A549 (cell line): ENCODE results near the gene TMEM255A. TPM values are rescaled to one million over a fixed set of nuclear protein-coding genes. Genes with fewer than 3 reads are reported as not detected.

ENCODE experiments used
- ATAC-seq, 2 experiments: fragments of 200-7000 bp in 1 of 2; fragments of >200 bp in 1 of 2; cut with Nextera tagmentation in 1 of 2; cut with Tn5 transposase in 1 of 2; 3 replicates each; pipeline versions ENCODE4 v1.8.0 to v1.9.1; 2018 to 2020; ENCODE audit warnings: mild to moderate bottlenecking in 1 of 2, moderate library complexity in 1 of 2
- CTCF ChIA-PET: fragments of 300-600 bp; sonication (Branson Sonifier 250); formaldehyde crosslinking; extraction: SDS; loops from one replicate; lab custom pipeline; 2021; ENCODE audit warnings: antibody characterized with exemption, inconsistent platforms; lab: Yijun Ruan, JAX
- POLR2A ChIA-PET: fragments of 350-600 bp; formaldehyde crosslinking; extraction: SDS; loops from one replicate; lab custom pipeline; 2021; ENCODE audit warnings: antibody characterized with exemption, inconsistent platforms; lab: Yijun Ruan, JAX
- DNase-seq, 2 experiments: peaks; one replicate each; pipeline versions ENCODE4 v3.0.0 to v3.0.0-alpha.2; 2011 to 2016; ENCODE audit warnings: low read depth in 1 of 2, low spot score in 1 of 2
- FAIRE-seq: peaks from 2 replicates; lab custom pipeline; 2011; peaks lifted over from hg19 to GRCh38; lab: Jason Lieb, UNC
- H3K27ac ChIP-seq, 2 experiments: fragments of >200 bp; sonication (Bioruptor Twin); formaldehyde crosslinking; 3 replicates each; pipeline ENCODE4 v1.5.1; 2016 to 2017
- H3K4me1 ChIP-seq: fragments of >200 bp; sonication (Bioruptor Twin); formaldehyde crosslinking; 3 replicates; pipeline ENCODE4 v1.6.1; 2016
- H3K4me2 ChIP-seq: fragments of >200 bp; sonication (Bioruptor Twin); formaldehyde crosslinking; 3 replicates; pipeline ENCODE4 v1.6.1; 2016
- H3K4me3 ChIP-seq: fragments of >200 bp; sonication (Bioruptor Twin); formaldehyde crosslinking; 3 replicates; pipeline ENCODE4 v1.5.1; 2016
- H3K9me3 ChIP-seq: fragments of >200 bp; sonication (Bioruptor Twin); formaldehyde crosslinking; 3 replicates; pipeline ENCODE4 v1.6.1; 2016
- CBX8 ChIP-seq: fragments of 200-600 bp; sonication (generic); IDR thresholded peaks from 2 replicates; pipeline ENCODE4 v1.6.1; 2016
- CEBPB ChIP-seq, 2 experiments: fragments of >200 bp in 1 of 2; sonication (Bioruptor Twin) in 1 of 2; formaldehyde crosslinking in 1 of 2; IDR thresholded peaks; 2 replicates each; pipeline ENCODE4 v1.6.1; 2012 to 2016
- CHD4 ChIP-seq: fragments of 200-600 bp; sonication (generic); IDR thresholded peaks from 2 replicates; pipeline ENCODE4 v1.6.1; 2016; ENCODE audit warnings: antibody characterized with exemption, mild to moderate bottlenecking, borderline replicate concordance
- EP300 ChIP-seq, 2 experiments: fragments of >200 bp; sonication (Bioruptor Twin); formaldehyde crosslinking; IDR thresholded peaks; 2 replicates in 1 of 2; 3 replicates in 1 of 2; pipeline ENCODE4 v1.6.1; 2016 to 2017
- FOSB ChIP-seq: fragments of 250-450 bp; sonication (Bioruptor Pico); IDR thresholded peaks from 2 replicates; pipeline ENCODE4 v1.5.0; 2020; ENCODE audit warnings: mild to moderate bottlenecking, moderate library complexity
- FOSL2 ChIP-seq, 2 experiments: fragments of 450-650 bp in 1 of 2; fragments of >200 bp in 1 of 2; sonication (Bioruptor Twin) in 1 of 2; formaldehyde crosslinking; IDR thresholded peaks; 2 replicates each; pipeline versions ENCODE4 v1.5.0 to v1.6.1; 2016 to 2020; ENCODE audit warnings: mild to moderate bottlenecking in 1 of 2, moderate library complexity in 1 of 2
- FOXS1 ChIP-seq: fragments of 250-450 bp; sonication (Bioruptor Pico); IDR thresholded peaks from 2 replicates; pipeline ENCODE4 v1.5.0; 2020; ENCODE audit warnings: mild to moderate bottlenecking, moderate library complexity
- HEYL ChIP-seq: fragments of 250-450 bp; sonication (Bioruptor Pico); IDR thresholded peaks from 2 replicates; pipeline ENCODE4 v1.8.0; 2021; ENCODE audit warnings: mild to moderate bottlenecking, moderate library complexity
- HOXB13 ChIP-seq: fragments of 250-450 bp; sonication (Bioruptor Pico); IDR thresholded peaks from 2 replicates; pipeline ENCODE4 v1.5.0; 2020; ENCODE audit warnings: low read depth, mild to moderate bottlenecking, moderate library complexity
- JUN ChIP-seq, 2 experiments: fragments of >200 bp; sonication (Bioruptor Twin); formaldehyde crosslinking; IDR thresholded peaks; 2 replicates in 1 of 2; 3 replicates in 1 of 2; pipeline ENCODE4 v1.6.1; 2016 to 2017
- JUNB ChIP-seq: fragments of >200 bp; sonication (Bioruptor Twin); formaldehyde crosslinking; IDR thresholded peaks from 2 replicates; pipeline ENCODE4 v1.6.1; 2016
- KDM1A ChIP-seq: fragments of 200-600 bp; sonication (generic); IDR thresholded peaks from 2 replicates; pipeline ENCODE4 v1.6.1; 2016; ENCODE audit warnings: low read depth, mild to moderate bottlenecking
- MAX ChIP-seq: IDR thresholded peaks from 2 replicates; pipeline ENCODE4 v1.6.1; 2012
- MYC ChIP-seq: IDR thresholded peaks from 2 replicates; pipeline ENCODE4 v1.6.1; 2012; ENCODE audit warnings: mild to moderate bottlenecking, inconsistent platforms, low read length, improper control_type of control experiment, borderline replicate concordance
- RAD21 ChIP-seq, 2 experiments: fragments of >200 bp in 1 of 2; sonication (Bioruptor Twin) in 1 of 2; formaldehyde crosslinking in 1 of 2; IDR thresholded peaks in 1 of 2; conservative IDR thresholded peaks in 1 of 2; 2 replicates in 1 of 2; 3 replicates in 1 of 2; pipeline ENCODE4 v1.6.1; 2012 to 2018; ENCODE audit warnings: inconsistent platforms in 1 of 2
- RCOR1 ChIP-seq: fragments of 150-350 bp; IDR thresholded peaks from 2 replicates; pipeline ENCODE4 v1.6.1; 2014; ENCODE audit warnings: antibody characterized with exemption, low read length, low read depth
- RNF2 ChIP-seq: fragments of 200-600 bp; sonication (generic); IDR thresholded peaks from 2 replicates; pipeline ENCODE4 v1.6.1; 2016; ENCODE audit warnings: low read depth, mild to moderate bottlenecking, antibody characterized with exemption, moderate library complexity, borderline replicate concordance
- TFCP2L1 ChIP-seq: fragments of 250-450 bp; sonication (Bioruptor Pico); IDR thresholded peaks from 2 replicates; pipeline ENCODE4 v1.5.0; 2021; ENCODE audit warnings: mild to moderate bottlenecking
- ZSCAN20 ChIP-seq: fragments of 250-450 bp; sonication (Bioruptor Pico); IDR thresholded peaks from 2 replicates; pipeline ENCODE4 v1.8.0; 2022; ENCODE audit warnings: mild to moderate bottlenecking, moderate library complexity
- WGBS: methylation state at CpG from one replicate; pipeline ENCODE4 v1.1.6; 2017; ENCODE audit errors: missing lambda C conversion rate; 5-methylcytosine and 5-hydroxymethylcytosine counted together
- polyA plus RNA-seq, 4 experiments: library from polyadenylated mRNA; depleted of rRNA in 3 of 4; stranded (reverse); fragments of >200 nt; fragmentation: RNase III in 1 of 4; extraction: RNeasy Plus Mini Kit Qiagen cat#74134 plus additional on column Dnase treatment in 1 of 4; gene quantifications; 2 replicates in 3 of 4; 3 replicates in 1 of 4; pipeline ENCODE4 v1.2.3, GENCODE V29; 2011 to 2017
- TF ChIP-seq, protein P1 (sequence below): IDR thresholded peaks from 2 replicates; pipeline ENCODE4 v1.6.1; 2012; ENCODE audit warnings: low read depth, borderline replicate concordance
- TF ChIP-seq, protein P2 (sequence below): fragments of 150-350 bp; IDR thresholded peaks from 2 replicates; pipeline ENCODE4 v1.6.1; 2014; ENCODE audit warnings: low read depth, mild to moderate bottlenecking, low read length

Gene TMEM255A
- polyA plus RNA-seq, 2 of the 4 experiments (the other 2 are of a cell fraction) = 0.03 to 0.16 TPM

DNA sequence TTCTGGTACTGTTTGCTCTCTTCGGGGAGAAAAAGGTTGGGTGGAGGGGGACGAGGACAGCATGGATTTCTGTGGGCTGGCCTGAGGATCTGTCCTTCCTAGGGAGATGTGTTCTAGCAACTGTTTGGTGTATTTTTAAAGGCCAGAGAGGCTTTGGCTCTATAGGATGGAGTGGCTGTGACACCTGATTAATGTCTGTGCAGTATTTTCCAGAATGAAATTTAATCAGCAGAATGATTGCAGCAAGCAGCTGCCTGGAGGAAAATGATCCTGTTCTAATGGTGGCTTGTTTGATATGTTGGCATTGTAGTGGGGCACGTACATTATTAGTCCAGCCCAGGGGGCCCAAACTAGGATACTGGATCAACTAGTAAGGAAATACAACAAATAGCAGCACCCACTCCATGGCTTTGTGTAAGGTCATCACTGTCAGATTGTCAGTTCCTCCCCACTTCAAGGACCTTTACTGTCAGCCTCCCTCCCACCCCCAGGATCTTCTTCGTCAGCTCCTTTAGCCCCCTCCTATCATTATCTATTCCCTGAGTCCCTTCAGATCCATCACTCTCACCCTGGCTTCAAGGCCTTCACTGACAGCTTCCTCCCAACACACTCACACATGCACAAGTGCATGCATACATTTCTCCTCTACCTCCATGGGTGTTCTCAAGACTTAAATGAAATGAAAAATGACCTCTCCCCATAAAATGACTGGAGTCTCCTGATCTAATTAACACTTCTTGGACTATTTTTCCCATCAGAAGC is 10.4 kb upstream of the TMEM255A start:
- POLR2A ChIA-PET = no interaction called here
- Histone ChIP-seq H3K4me2 (no peak overlapping the region), H3K4me1 (no peaks in the 10 kb centered on the region)
- CTCF ChIA-PET = no interaction called here
- DNase-seq (no peak), ATAC-seq (no peak)
- no peak for TF ChIP-seq CBX8
- no peak for TF ChIP-seq TFCP2L1 (CRISPR knock-in tag)
- TF ChIP-seq CEBPB (IDR thresholded peaks at IDR 0.05) = no peak
- no peak for TF ChIP-seq RAD21 (conservative IDR thresholded peaks at IDR 0.05 in 1 of 2, IDR thresholded peaks at IDR 0.05 in 1 of 2)
- no peak for TF ChIP-seq CHD4
- TF ChIP-seq, all 56 proteins: peak for 0
- H3K9me3 ChIP-seq = no peaks in the 10 kb centered on the region
- 8% methylated on average over 4 of the region's 4 CpGs for WGBS
- FAIRE-seq = no peak
- H3K4me3 ChIP-seq = no peak overlapping the region
- H3K27ac ChIP-seq = no peak overlapping the region

GRCh38 chrX:120318411-120318810 is 7.2 kb upstream of the TMEM255A start:
- no peak for FAIRE-seq
- CTCF ChIA-PET = interaction anchor here (1.2 to 1.7 kb wide), 4 partner anchors 9 to 62 kb away, joined by 3 to 5 read pairs (median 3); no protein-coding TSS in a partner anchor
- Histone ChIP-seq H3K4me3 (no peak overlapping the region), H3K4me1 (no peaks in the 10 kb centered on the region), H3K27ac (no peak overlapping the region), H3K4me2 (no peak overlapping the region), H3K9me3 (no peaks in the 10 kb centered on the region)
- 17% methylated on average over 4 of the region's 4 CpGs for WGBS
- no peak for ATAC-seq
- TF ChIP-seq, protein P1, sequence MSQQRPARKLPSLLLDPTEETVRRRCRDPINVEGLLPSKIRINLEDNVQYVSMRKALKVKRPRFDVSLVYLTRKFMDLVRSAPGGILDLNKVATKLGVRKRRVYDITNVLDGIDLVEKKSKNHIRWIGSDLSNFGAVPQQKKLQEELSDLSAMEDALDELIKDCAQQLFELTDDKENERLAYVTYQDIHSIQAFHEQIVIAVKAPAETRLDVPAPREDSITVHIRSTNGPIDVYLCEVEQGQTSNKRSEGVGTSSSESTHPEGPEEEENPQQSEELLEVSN = no peak
- no peak for TF ChIP-seq FOSB (CRISPR knock-in tag)
- no peak for TF ChIP-seq JUNB
- TF ChIP-seq HEYL (CRISPR knock-in tag) = no peak
- no peak for DNase-seq
- POLR2A ChIA-PET = no interaction called here

DNA sequence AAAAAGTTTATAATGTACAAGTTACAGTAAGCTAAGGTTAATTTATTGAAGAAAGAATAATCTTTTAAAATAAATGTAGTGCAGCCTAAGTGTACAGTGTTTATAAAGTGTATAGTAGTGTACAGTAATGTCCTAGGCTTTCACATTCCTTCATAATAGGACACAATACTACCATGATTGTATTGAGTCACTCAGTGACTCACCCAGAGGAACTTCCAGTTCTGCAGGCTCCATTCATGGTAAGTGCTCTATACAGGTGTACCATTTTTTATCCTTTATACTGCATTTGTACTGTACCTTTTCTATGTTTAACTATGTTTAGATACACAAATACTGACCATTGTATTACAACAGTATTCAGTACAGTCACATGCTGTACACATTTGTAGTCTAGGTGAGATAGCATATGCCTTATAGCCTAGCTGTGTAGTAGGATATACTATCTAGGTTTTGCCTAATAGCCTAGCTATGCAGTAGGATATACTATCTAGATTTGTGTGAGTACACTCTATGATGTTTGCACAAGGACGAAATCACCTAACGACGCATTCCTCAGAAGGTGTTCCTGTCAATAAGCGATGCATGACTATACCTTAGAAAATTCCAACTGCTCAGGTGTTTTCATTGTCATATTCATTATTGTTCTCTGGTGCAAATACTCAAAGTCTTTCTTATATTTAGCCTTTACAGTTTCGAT is 5.5 kb upstream of the TMEM255A start:
- no peak for DNase-seq

DNA sequence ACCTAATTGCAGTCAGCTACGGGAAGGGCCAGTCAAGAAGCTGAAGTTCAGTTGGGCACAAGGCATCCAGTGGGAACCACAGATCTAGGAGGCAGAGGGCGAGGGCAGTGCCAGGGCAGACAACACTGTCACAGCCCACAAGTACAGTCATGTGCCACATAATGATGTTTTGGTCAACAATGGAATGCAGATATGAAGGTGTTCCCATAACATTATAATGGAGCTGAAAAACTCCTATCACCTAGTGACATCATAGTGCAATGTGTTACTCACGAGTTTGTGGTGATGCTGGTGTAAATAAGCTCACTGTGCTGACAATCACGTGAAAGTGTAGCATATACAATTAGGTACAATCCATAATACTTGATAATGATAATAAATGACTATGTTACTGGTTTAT is 4.5 kb upstream of the TMEM255A start:
- H3K4me1 ChIP-seq = no peaks in the 10 kb centered on the region
- POLR2A ChIA-PET = no interaction called here
- CTCF ChIA-PET = interaction anchor here (1.1 kb wide), 1 partner anchor 137 kb away, joined by 3 read pairs; no protein-coding TSS in a partner anchor

More for the DNA sequence above, 5.5 kb upstream of the TMEM255A start:
- Histone ChIP-seq H3K4me3 (no peak overlapping the region), H3K4me1 (no peaks in the 10 kb centered on the region), H3K9me3 (no peaks in the 10 kb centered on the region), H3K27ac (no peak overlapping the region), H3K4me2 (no peak overlapping the region)
- TF ChIP-seq CBX8 = 0 out of 2 replicates have a peak, but pooled peaks have one; percentile 43
- TF ChIP-seq FOSL2 (IDR thresholded peaks at IDR 0.05) = no peak
- peak; percentile 7; the same call in 1 of the 2 replicates for TF ChIP-seq FOSL2 (CRISPR knock-in tag; IDR thresholded peaks at IDR 0.05)
- no peak for TF ChIP-seq MAX
- TF ChIP-seq JUNB = no peak
- under 1% methylated on average over 5 of the region's 5 CpGs for WGBS
- ATAC-seq (peak; percentile 58 to 65; a peak in 2 of 6 replicates), FAIRE-seq (peak; percentile 98)
- ChIA-PET POLR2A (no interaction called here), CTCF (no interaction called here)

GRCh38 chrX:120311727-120312063 is 434 bp upstream of the TMEM255A start:
- CTCF ChIA-PET = interaction anchor here (0.6 to 0.9 kb wide), 2 partner anchors 61 to 132 kb away, joined by 3 to 5 read pairs; partner anchors contain the start of gene ZBTB33
- ATAC-seq = no peak
- FAIRE-seq = no peak
- Histone ChIP-seq H3K4me1 (peaks cover 7% of the 10 kb centered on the region; the same call in 2 of the 3 replicates), H3K4me3 (no peak overlapping the region), H3K27ac (no peak overlapping the region), H3K4me2 (no peak overlapping the region), H3K9me3 (no peaks in the 10 kb centered on the region)
- DNase-seq = no peak
- POLR2A ChIA-PET = no interaction called here
- 63% methylated on average over 3 of the region's 4 CpGs for WGBS
- TF ChIP-seq KDM1A (no peak), TFCP2L1 (CRISPR knock-in tag) (no peak), MYC (no peak), HOXB13 (no peak), JUNB (no peak), JUN (IDR thresholded peaks at IDR 0.05) (no peak), RNF2 (no peak), CBX8 (no peak), FOXS1 (CRISPR knock-in tag) (no peak), MAX (no peak), FOSB (CRISPR knock-in tag) (no peak), EP300 (IDR thresholded peaks at IDR 0.05) (no peak), RCOR1 (no peak)
- TF ChIP-seq, protein P2, sequence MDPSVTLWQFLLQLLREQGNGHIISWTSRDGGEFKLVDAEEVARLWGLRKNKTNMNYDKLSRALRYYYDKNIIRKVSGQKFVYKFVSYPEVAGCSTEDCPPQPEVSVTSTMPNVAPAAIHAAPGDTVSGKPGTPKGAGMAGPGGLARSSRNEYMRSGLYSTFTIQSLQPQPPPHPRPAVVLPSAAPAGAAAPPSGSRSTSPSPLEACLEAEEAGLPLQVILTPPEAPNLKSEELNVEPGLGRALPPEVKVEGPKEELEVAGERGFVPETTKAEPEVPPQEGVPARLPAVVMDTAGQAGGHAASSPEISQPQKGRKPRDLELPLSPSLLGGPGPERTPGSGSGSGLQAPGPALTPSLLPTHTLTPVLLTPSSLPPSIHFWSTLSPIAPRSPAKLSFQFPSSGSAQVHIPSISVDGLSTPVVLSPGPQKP = no peak

More for the DNA sequence above, 4.5 kb upstream of the TMEM255A start:
- WGBS = 0% methylated on average over 3 of the region's 4 CpGs
- FAIRE-seq = peak; percentile 56
- Histone ChIP-seq H3K4me2 (no peak overlapping the region), H3K4me3 (no peak overlapping the region), H3K27ac (no peak overlapping the region), H3K9me3 (no peaks in the 10 kb centered on the region)
- no peak for DNase-seq
- TF ChIP-seq EP300 (IDR thresholded peaks at IDR 0.05) = no peak
- TF ChIP-seq ZSCAN20 (CRISPR knock-in tag) = no peak
- no peak for ATAC-seq
